NOMO-1 treated with DMSO at 0.1 percent for 48 hours (cell line): ENCODE measurements around the gene HOXA9.

ENCODE experiments used
- DNase-seq: peaks from one replicate; lab custom pipeline; 2025; ENCODE audit not compliant: unreplicated experiment; lab: John Stamatoyannopoulos, UW

HOXA9 gene

GRCh38 chr7:27165089-27165995, at the start of gene HOXA9:
TSS of gene HOXA9 (minus strand) at chr7:27165537. CDS start at chr7:27165457, 80 bp downstream.
- DNase-seq: peak; percentile 88

GRCh38 chr7:27214239-27214950, 49.1 kb upstream of the HOXA9 start:
- DNase-seq: no peak

- no peak for DNase-seq
These were observed 48.3 kb upstream of the HOXA9 start for GRCh38 chr7:27213433-27214238.

GRCh38 chr7:27212497-27213432, 47.4 kb upstream of the HOXA9 start:
- no peak for DNase-seq

- DNase-seq: no peak
These were observed 46.4 kb upstream of the HOXA9 start for GRCh38 chr7:27211764-27212204.

GRCh38 chr7:27211084-27211446, 45.7 kb upstream of the HOXA9 start:
- DNase-seq: no peak

GRCh38 chr7:27210441-27211083, 45.2 kb upstream of the HOXA9 start:
- peak; percentile 30 for DNase-seq

GRCh38 chr7:27209933-27210440, 44.6 kb upstream of the HOXA9 start:
- no peak for DNase-seq

GRCh38 chr7:27208998-27209397, 43.7 kb upstream of the HOXA9 start:
- no peak for DNase-seq

GRCh38 chr7:27207348-27207985, 42.1 kb upstream of the HOXA9 start:
- no peak for DNase-seq

GRCh38 chr7:27205325-27206280, 40.3 kb upstream of the HOXA9 start:
- DNase-seq: no peak

GRCh38 chr7:27204851-27205322, 39.5 kb upstream of the HOXA9 start:
- no peak for DNase-seq

- DNase-seq: no peak
These were observed 38.7 kb upstream of the HOXA9 start for GRCh38 chr7:27203964-27204594.

- DNase-seq: no peak
These were observed 38.1 kb upstream of the HOXA9 start for GRCh38 chr7:27203365-27203953.

GRCh38 chr7:27202862-27203134, 37.5 kb upstream of the HOXA9 start:
- no peak for DNase-seq

- no peak for DNase-seq
These were observed 36.9 kb upstream of the HOXA9 start for GRCh38 chr7:27202018-27202861.
